GM19438 (cell line): ENCODE data around the gene DNAH3.
"Not testable (repeated sequence)": the region's sequence is repeated elsewhere in the genome, so short reads cannot be mapped to it uniquely, and the experiment has no call there.

Experiments used
- ATAC-seq: cut with Tn5 transposase; IDR thresholded peaks from one replicate; pipeline ENCODE4 v1.9.1; 2021; ENCODE audit warnings: low read depth; ENCODE audit not compliant: unreplicated experiment

DNAH3 gene

GRCh38 chr16:21026846-21027245 lies 123.8 kb downstream of the DNAH3 start:
- ATAC-seq, result no peak

GRCh38 chr16:21023509-21024202 lies 127.0 kb downstream of the DNAH3 start:
- ATAC-seq, result no peak

GRCh38 chr16:21021316-21021715 lies 129.3 kb downstream of the DNAH3 start:
- no peak for ATAC-seq

- no peak for ATAC-seq
Observed at GRCh38 chr16:21009815-21010214, 140.8 kb downstream of the DNAH3 start.

- ATAC-seq, result no peak
Observed at GRCh38 chr16:21005008-21005407, 145.6 kb downstream of the DNAH3 start.

GRCh38 chr16:21001262-21001661 lies 149.4 kb downstream of the DNAH3 start:
- no peak for ATAC-seq

- no peak for ATAC-seq
Observed at GRCh38 chr16:20997147-20997546, 153.5 kb downstream of the DNAH3 start.

GRCh38 chr16:20995711-20996110 lies 154.9 kb downstream of the DNAH3 start:
- ATAC-seq, result no peak

GRCh38 chr16:20989496-20990070 lies 161.1 kb downstream of the DNAH3 start:
- ATAC-seq, result not testable (repeated sequence)

- no peak for ATAC-seq
Observed at GRCh38 chr16:20987049-20987448, 163.6 kb downstream of the DNAH3 start.

- no peak for ATAC-seq
Observed at GRCh38 chr16:20984019-20984418, 166.6 kb downstream of the DNAH3 start.

GRCh38 chr16:20976576-20976975 lies 174.1 kb downstream of the DNAH3 start:
- ATAC-seq, result no peak

GRCh38 chr16:20973201-20973600 lies 177.4 kb downstream of the DNAH3 start:
- ATAC-seq, result not testable (repeated sequence)

GRCh38 chr16:20971401-20971800 lies 179.2 kb downstream of the DNAH3 start:
- ATAC-seq, result no peak

GRCh38 chr16:20969386-20969785 lies 181.3 kb downstream of the DNAH3 start:
- ATAC-seq, result no peak

- no peak for ATAC-seq
Observed at GRCh38 chr16:20968765-20969164, 181.9 kb downstream of the DNAH3 start.

- ATAC-seq, result no peak
Observed at GRCh38 chr16:20960899-20961298, 189.7 kb downstream of the DNAH3 start.

GRCh38 chr16:20957153-20957552 lies 193.5 kb downstream of the DNAH3 start:
- no peak for ATAC-seq

GRCh38 chr16:20956319-20956718 lies 194.3 kb downstream of the DNAH3 start:
- ATAC-seq, result no peak

GRCh38 chr16:20954574-20954973 lies 196.1 kb downstream of the DNAH3 start:
- ATAC-seq, result no peak

GRCh38 chr16:20952139-20952920 lies 198.3 kb downstream of the DNAH3 start:
- ATAC-seq, result no peak

GRCh38 chr16:20950294-20950693 lies 200.4 kb downstream of the DNAH3 start:
- ATAC-seq, result no peak
